ENCODE data around the gene PAN2. TPM values are rescaled to one million over a fixed set of nuclear protein-coding genes. Genes with fewer than 3 reads are reported as not detected.

The PAN2 gene
- total RNA-seq, 1 experiment from 2014 or later, result 15.3 TPM

DNA sequence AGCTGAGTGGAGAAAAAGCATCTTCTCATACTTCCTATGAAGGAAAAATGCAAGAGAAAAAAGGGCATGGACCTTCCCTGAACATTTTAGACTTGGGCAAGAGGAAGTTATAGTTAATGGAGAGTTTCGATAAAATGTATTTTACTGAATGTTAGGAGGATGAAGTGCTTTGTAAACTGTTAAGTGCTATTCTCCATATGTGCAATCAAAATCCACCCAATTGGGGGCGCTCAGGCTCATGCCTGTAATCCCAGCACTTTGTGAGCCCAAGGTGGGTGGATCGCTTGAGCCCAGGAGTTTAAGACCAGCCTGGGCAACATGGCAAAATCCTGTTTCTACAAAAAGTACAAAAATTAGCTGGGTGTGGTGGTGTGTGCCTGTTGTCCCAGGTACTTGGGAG lies 16.1 kb downstream of the PAN2 start:
- no peak for DNase-seq
- H3F3A ChIP-seq (ENCODE audit: low read length, unreplicated experiment), result no peaks in the 10 kb centered on the region
- H2AFZ ChIP-seq (ENCODE audit: low read length), result no peak overlapping the region
- peaks cover 5% of the 10 kb centered on the region for H3K36me3 ChIP-seq (ENCODE audit: low read depth, low read length)
- intact Hi-C loops (cut with micrococcal nuclease), result loop anchor here (5.0 kb wide), 1 partner anchor 45 kb away; the partner anchor contains the start of genes APOF and STAT2
- no peak overlapping the region for H3K9ac ChIP-seq (ENCODE audit: low read length)
- BruUV-seq (replicated peaks), result no TSS peak
- POLR2A ChIA-PET (ENCODE audit: unreplicated experiment), result no interaction called here
- H3K27me3 ChIP-seq (ENCODE audit: low read length), result no peaks in the 10 kb centered on the region
- H3K27ac ChIP-seq (ENCODE audit: low read length), result no peak overlapping the region
- H3K9me3 ChIP-seq (ENCODE audit: low read length), result no peaks in the 10 kb centered on the region
- peaks cover 18% of the 10 kb centered on the region for H3K79me2 ChIP-seq (ENCODE audit: low read length)
- no peak overlapping the region for H3K4me2 ChIP-seq (ENCODE audit: low read length)
- H3K4me1 ChIP-seq (ENCODE audit: insufficient read depth, low read length), result peaks cover 15% of the 10 kb centered on the region
- no peak for ATAC-seq
- no peak overlapping the region for H3K4me3 ChIP-seq (ENCODE audit: low read length)
- no peak for TF ChIP-seq EZH2 (IDR thresholded peaks at IDR 0.05; ENCODE audit: low read length, unreplicated experiment)
- TF ChIP-seq, protein P1, sequence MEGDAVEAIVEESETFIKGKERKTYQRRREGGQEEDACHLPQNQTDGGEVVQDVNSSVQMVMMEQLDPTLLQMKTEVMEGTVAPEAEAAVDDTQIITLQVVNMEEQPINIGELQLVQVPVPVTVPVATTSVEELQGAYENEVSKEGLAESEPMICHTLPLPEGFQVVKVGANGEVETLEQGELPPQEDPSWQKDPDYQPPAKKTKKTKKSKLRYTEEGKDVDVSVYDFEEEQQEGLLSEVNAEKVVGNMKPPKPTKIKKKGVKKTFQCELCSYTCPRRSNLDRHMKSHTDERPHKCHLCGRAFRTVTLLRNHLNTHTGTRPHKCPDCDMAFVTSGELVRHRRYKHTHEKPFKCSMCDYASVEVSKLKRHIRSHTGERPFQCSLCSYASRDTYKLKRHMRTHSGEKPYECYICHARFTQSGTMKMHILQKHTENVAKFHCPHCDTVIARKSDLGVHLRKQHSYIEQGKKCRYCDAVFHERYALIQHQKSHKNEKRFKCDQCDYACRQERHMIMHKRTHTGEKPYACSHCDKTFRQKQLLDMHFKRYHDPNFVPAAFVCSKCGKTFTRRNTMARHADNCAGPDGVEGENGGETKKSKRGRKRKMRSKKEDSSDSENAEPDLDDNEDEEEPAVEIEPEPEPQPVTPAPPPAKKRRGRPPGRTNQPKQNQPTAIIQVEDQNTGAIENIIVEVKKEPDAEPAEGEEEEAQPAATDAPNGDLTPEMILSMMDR (conservative IDR thresholded peaks at IDR 0.05; ENCODE audit: low read depth, low read length), result peak; percentile 13; the same call in 1 of the 2 replicates
- H4K20me1 ChIP-seq (ENCODE audit: low read length), result no peaks in the 10 kb centered on the region
- H3K9me2 ChIP-seq (replicated peaks; ENCODE audit: low read length), result no peaks in the 10 kb centered on the region
- CTCF ChIA-PET, result no interaction called here

DNA sequence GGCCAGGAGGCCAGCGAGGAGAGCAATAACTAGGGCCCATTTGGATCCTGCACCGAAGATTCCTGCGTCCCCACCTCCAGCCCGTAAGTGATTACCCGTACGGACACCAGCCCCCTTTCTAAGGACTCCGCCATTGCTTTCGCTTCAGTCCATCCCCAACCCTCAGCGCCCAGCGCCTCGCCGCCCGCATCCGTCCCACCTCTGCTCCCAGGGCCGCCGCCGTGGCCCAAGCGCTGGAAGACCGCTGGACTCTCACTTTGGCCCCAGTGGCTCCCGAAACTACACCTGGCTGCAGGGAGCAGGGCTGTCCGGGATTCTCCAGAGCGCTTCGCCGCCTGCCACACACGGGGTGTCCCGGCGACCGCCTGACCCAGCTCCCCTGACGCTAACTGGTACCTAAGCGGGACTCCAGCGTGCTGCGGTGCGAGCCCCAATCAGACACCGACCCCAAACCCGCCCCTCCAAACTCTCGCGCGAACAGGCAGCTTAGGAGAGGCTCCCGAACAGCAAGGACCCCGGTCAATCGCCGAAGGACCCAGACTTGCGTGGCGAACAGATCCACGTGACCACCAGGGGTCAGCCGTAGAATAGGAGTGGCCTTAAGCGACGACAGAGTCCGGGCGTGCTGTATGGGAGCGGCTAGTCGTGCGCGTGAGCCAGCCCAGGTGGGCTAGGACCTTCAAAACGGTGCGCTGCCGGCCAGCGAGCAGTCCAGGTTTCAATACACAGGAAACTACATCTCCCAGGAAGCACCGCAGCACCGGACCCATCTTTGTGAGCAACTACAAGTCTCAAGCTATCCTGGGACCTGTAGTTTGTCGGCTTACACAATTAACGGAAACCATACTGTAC lies 18.0 kb downstream of the PAN2 start, which contains the start of gene CNPY2:
CNPY2 (minus strand) TSS at position 367 of the 852 bp plus-strand sequence. CDS start 771 bp downstream, outside the sequence.
- Histone ChIP-seq H3F3A (ENCODE audit: low read length, unreplicated experiment) (no peaks in the 10 kb centered on the region), H3K36me3 (ENCODE audit: low read depth, low read length) (peaks cover 10% of the 10 kb centered on the region), H3K27me3 (ENCODE audit: low read length) (no peaks in the 10 kb centered on the region), H3K4me2 (ENCODE audit: low read length) (peak within 1 kb of the TSS; percentile 93), H2AFZ (ENCODE audit: low read length) (peak within 1 kb of the TSS; percentile 63), H3K9me2 (replicated peaks; ENCODE audit: low read length) (no peaks in the 10 kb centered on the region), H3K27ac (ENCODE audit: low read length) (peak within 1 kb of the TSS; percentile 59), H3K79me2 (ENCODE audit: low read length) (peaks cover 18% of the 10 kb centered on the region), H3K4me3 (ENCODE audit: low read length) (peak within 1 kb of the TSS; percentile 90), H4K20me1 (ENCODE audit: low read length) (no peaks in the 10 kb centered on the region), H3K4me1 (ENCODE audit: insufficient read depth, low read length) (peaks cover 15% of the 10 kb centered on the region), H3K9ac (ENCODE audit: low read length) (peak within 1 kb of the TSS; percentile 95), H3K9me3 (ENCODE audit: low read length) (no peaks in the 10 kb centered on the region)
- ChIA-PET CTCF (interaction anchor here (0.6 to 1.7 kb wide), 3 partner anchors 60 to 148 kb away, joined by 3 to 6 read pairs (median 4); no protein-coding TSS in a partner anchor), POLR2A (ENCODE audit: unreplicated experiment) (interaction anchor here (0.5 to 1.4 kb wide), 6 partner anchors 16 to 320 kb away, joined by 3 to 6 read pairs (median 4); partner anchors contain the start of genes PAN2 and RBMS2)
- ATAC-seq (peak; percentile 95), DNase-seq (peak; percentile 98)
- intact Hi-C loops (cut with micrococcal nuclease), result loop anchor here (1.0 to 5.0 kb wide), 2 partner anchors 46 to 148 kb away; partner anchors contain the start of genes APOF and STAT2
- no TSS peak for BruUV-seq (replicated peaks)
- no peak for TF ChIP-seq EZH2phosphoT487 (IDR thresholded peaks at IDR 0.05; ENCODE audit: borderline replicate concordance, low read length)
- TF ChIP-seq, protein P1 (conservative IDR thresholded peaks at IDR 0.05; ENCODE audit: low read depth, low read length), result peak; percentile 44

All from PC-3 (cell line).